Endothelial cell of hepatic sinusoid (primary cell): ENCODE measurements around the gene TGFA.

ENCODE experiments used
- in situ Hi-C: cut with HindIII; loops from 2 replicates; pipeline ENCODE4 v1.10.0; 2017; ENCODE audit warnings: low sequenced_read_pairs

TGFA gene

GRCh38 chr2:70433315-70433714 lies 120.3 kb downstream of the TGFA start:
- in situ Hi-C loops, result no loop called here

GRCh38 chr2:70431716-70432347 lies 121.8 kb downstream of the TGFA start:
- in situ Hi-C loops, result no loop called here

- in situ Hi-C loops, result no loop called here
These were observed 127.3 kb downstream of the TGFA start for GRCh38 chr2:70426341-70426740.

DNA sequence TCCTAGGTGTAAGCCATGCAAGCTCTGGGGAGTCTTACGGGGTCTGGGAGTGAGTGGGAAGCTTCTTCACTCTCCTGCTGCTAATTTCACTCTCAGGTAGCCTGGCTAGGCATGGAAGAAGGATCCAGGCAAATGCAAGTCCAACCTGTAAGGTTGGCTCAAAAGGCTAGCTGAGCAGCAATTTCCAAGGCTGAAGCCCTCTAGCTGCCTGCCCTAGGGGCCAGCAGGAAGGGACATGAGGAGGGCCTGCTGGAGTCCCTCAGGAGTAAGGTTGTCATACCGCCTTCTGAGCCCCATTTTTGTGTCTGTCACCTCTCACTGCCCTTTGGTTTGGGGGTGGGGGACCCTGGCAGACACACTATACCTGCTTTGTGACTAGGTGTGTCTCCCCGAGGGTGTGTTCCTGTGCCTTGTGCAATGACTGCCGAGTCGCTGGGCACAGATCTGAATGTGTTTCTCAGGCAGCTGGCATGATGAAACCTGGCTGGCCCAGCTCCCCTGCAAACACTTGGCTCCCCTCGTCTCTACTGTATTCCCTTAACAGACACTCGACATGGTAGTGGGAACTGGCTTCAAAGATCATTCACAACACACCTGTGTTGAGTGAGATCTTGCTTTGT lies 127.8 kb downstream of the TGFA start:
- in situ Hi-C loops, result no loop called here

- in situ Hi-C loops, result no loop called here
These were observed 132.9 kb downstream of the TGFA start for GRCh38 chr2:70420740-70421139.

DNA sequence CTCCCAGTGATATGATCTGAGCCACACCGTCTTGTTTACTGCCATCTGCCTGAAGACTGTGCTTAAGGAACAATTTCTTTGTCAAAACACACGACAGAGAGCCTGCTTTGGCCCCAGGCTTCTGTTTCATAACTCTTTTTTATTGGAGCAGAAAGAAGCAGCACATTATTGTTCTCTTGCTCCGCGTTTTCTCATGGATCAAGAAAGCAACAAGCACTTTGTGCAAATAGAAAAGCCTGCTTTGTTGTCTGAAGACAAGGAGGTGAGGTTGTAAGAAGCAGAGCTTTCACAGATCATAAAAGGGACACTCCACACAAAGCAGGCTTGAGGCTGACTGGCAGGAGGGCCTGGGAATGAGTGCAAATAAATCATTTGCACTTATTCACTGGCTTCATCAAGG lies 133.5 kb downstream of the TGFA start:
- in situ Hi-C loops, result no loop called here

- in situ Hi-C loops, result loop anchor here (5.0 kb wide), 1 partner anchor 56 kb away; no protein-coding TSS in a partner anchor
These were observed 135.1 kb downstream of the TGFA start for GRCh38 chr2:70418514-70418913.

GRCh38 chr2:70417011-70417410 lies 136.6 kb downstream of the TGFA start:
- in situ Hi-C loops, result loop anchor here (5.0 kb wide), 1 partner anchor 55 kb away; no protein-coding TSS in a partner anchor

DNA sequence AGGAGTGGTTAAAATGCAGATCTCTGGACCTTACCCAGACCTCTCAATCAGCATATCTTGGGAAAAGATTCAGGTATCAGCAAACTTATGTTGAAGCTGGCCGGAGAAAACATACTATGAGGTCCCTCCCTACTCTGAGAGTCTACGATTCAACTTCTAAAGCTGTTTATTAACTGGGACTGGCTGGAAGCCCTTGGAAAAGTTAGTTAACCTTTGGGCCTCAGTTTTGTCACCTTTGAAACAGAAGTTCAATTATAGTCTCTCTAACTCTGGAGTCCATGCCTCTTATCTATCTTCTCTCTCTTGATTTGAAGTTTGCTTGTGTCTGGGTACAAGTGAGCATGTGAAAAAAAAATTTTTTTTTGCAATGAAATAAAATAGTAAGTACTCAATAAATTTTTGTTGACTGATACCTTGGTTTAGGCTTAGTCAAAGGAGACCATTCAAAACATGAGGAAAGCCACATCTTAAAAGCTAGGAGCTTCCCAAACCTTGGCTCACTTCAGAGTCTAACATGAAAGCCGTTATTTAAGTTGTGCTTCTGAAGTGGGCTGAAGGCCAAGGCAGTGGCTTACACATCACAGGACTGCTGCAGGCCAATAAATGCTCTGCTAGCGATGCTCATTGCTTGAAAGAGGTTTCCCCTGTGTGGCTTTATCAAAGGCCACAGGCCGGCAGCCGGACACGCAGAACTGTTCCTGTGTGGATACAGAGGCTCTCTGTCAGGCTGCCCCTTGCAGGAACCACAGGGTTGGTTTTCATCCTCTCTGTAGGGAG lies 141.1 kb downstream of the TGFA start:
- in situ Hi-C loops, result no loop called here

DNA sequence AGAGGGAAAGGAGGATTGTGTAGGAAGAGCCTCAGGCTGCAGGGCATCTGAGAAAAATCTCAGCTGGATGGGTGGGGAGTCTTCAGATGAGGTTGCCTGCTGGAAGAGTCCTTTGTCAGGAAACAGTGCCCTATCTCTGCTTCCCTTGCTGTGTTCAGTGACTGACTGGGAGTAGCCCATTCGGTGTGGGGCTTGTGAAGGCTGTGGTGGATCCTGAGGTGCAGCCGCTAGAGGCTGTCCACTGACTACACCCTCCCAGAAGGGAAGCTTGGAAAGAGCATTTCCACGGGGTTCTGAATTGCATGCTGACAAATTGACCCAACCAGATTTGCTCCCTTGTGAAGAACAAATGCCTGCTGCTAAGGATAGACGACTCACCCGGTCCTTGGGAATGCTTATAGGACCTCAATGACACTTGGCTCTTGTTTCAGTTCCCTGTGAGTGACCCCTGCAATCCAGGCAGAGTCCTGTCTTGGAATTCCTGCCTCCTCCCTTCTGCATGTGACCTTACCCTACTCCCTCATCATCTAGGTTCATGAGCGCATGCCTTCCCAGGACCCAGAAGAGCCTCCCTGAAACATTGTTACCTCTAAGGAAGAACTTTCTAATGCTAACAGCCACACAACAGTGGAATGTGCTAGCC lies 142.0 kb downstream of the TGFA start:
- in situ Hi-C loops, result no loop called here

DNA sequence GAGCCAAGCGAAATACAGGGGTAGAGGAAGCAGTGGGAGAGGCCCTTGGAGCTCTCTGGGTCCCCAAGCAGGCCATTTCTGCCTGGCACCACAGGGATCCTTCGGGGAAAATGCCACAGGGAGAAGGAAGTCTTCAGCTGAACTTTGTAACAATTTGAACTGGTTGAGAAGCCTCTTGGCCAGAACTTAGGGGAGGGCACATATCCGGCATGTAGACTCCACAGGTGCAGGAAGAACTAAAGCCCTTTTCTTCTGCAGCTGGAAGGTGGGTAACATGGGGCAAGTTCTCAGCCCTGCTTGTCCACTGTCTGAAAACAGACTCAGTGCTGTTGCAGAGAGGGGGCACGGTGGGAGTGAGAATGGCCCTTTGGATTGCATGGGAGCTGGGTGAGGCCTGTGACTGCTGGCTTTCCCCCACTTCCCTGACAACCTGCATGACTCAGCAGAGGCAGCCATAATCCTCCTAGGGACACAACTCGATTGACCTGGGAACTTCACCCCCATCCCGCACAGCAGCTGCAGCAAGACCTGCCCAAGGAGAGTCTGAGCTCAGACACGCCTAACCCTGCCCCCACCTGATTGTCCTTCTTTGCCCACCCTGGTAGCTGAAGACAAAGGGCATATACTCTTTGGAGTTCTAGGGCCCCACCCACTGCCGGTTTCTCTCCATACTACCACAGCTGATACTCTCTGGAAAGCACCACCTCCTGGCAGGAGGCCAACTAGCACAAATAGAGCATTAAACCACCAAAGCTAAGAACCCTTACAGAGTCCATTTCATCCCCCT lies 150.2 kb downstream of the TGFA start:
- in situ Hi-C loops, result no loop called here

DNA sequence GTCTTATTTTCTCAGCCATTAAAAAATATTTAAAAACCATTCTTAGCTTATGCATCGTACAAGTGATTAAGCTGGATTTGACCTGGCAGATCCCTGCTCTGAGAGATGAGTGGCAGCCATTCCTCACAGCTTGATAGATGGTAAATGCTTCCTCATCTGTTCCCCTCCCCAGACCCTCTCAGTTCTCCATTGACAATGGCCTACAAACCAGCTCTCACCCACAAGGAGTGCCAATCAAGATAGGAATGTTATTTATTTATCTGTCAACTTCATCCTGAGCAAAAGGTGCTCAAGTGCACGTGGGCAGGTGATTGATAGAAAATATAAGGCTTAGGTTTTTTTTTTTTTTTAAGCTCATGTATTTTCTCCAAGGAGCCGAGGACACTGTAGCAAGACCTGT lies 153.1 kb downstream of the TGFA start:
- in situ Hi-C loops, result no loop called here

DNA sequence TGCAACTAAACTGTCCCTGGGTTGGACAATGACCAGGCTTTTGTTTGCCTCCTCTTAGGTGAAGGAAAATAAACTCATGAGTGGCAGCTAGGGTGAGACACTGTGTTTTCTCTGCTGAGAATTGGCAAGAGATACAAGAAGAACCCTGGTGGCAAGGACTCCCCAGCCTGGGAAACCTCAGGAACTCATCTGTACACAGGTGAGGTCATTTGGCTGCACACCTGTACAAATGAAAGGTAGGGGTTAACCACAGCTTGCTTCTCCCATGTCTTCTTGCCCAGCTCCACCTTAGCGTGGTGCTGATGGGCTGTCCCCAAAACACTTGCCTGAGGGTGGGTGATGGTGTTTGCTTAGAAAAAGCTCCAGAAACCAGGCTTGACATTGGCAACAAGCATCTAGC lies 154.6 kb downstream of the TGFA start:
- in situ Hi-C loops, result loop anchor here (5.0 kb wide), 1 partner anchor 77 kb away; no protein-coding TSS in a partner anchor
